HG03558 (cell line): Measurements from ENCODE around the gene MTUS2.
"Not testable (repeated sequence)": the region's sequence is repeated elsewhere in the genome, so short reads cannot be mapped to it uniquely, and the experiment has no call there.

Source experiments
- ATAC-seq: cut with Tn5 transposase; IDR thresholded peaks from one replicate; pipeline ENCODE4 v1.9.1; 2021; ENCODE audit warnings: moderate number of reproducible peaks; ENCODE audit not compliant: unreplicated experiment; ENCODE audit errors: extremely low read depth

The MTUS2 gene

DNA sequence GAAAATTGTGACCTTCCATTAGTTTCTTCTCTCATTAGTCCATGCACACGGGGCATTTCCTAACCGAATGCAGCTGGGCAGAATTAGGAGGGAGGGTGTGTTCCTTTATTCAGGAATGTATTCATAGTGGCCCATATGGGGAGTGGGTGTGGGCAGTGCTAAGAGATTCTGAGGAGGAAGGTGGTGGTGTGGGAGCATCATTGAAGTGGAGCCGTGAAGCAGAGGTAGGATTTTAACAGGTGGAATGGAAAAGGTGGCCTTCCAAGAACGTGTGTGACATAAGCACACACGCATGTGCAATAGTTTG is 134.2 kb downstream of the MTUS2 start:
- ATAC-seq: no peak

DNA sequence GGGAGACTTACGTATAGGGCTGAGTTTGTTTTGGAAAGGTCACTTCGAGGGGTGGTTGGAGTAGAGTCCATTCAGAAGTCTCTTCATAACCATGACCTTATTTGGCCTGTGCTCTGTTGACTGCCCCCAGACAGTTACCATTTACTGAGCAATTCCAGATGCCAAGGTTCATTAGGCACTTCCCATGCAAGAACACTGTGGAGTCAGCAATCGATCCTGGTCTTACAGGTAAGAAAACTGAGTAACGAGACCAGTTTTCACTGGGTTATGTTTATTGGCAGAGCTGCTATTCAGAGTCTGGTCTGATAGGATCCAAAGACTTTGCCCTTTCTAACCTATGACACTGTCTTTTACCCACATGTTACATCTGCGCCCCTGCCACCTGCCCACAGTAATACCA is 134.7 kb downstream of the MTUS2 start:
- no peak for ATAC-seq

DNA sequence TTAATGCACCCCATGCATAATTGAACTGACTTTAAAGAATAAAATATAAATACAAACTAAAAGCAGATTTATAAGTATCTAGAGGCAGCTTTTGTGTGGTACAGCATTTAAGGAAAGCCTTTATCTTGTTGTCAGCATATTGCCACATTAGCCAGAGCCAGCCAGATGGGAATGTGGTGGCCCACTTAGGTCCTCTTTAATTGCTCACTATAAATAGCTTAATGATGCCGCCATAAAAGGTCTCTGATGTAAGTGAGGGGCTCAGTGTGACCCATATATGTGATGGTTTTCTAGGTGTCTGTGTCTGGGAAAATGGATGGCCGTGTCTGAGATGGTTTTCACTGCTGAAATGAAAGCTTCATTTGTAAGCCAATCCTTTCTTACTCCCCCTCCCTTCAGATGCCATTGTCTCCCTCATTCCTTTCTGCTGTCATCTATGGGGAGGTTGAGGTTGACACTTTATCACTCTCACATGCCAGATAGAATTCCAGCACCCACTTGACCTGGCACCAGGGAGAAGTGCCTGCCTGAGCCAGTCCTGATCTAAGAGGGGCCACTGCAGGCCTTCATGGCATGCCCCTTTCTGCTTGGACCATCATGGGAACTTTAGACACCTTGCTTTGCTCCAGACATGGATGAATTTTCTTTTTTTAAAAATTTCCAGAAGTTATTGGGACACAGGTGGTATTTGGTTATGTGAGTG is 135.3 kb downstream of the MTUS2 start:
- ATAC-seq: no peak

DNA sequence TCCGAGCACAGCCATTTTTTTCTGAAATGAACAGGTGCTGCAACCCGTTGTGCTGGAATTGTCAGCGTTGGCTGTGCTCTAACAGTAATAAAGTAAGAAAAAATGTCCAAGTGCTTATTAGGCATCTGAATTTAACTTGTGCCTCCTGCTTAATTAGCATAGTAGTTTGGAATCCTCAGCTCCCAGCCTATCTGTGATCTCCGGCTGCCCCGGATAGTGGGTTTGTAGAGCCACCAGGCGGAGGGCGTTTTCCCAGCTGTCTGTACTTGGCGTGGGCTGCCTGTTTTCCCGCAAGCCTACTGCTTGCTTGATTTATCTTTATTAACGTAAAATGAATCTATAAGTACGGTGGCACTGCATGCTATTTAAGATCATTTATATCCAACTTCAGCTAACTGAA is 137.9 kb downstream of the MTUS2 start:
- ATAC-seq: no peak

DNA sequence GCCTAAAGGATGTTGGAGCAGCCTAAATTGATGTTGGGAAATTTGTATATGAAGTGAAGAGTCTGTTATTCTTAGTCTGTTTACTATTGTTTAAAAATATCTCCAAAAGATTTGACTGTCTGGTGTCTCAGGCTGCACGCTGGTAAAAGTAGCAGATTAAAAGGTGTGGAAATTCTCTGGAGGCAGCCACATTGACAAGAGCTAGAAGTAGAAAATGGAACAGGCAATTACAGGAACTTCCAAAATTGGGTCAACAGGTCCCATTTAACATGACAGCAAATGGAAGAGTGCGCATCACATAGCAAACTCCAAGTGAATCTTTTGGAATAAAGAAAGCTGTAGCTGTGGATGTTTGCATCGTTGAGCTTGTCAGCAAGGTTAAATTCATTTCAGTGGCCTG is 138.3 kb downstream of the MTUS2 start:
- no peak for ATAC-seq

DNA sequence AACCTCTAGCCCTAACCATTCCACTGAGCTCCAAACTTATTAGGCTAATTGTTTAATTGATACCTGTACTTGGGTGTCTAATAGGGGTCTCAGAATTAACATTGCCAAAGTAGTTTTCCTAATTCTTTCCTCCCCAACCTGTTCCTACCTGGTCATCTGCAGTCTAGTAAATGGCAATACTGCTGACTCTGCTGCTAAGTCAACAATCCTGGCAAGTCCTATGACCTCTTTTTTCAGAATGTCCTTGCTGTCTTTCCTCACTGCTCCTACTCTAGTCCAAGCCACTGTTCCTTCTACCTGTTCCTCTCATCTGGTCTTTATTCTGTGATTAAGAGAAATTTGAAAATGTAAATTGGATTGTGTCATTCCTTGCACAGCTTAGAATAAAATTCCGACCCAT is 143.9 kb downstream of the MTUS2 start:
- no peak for ATAC-seq

DNA sequence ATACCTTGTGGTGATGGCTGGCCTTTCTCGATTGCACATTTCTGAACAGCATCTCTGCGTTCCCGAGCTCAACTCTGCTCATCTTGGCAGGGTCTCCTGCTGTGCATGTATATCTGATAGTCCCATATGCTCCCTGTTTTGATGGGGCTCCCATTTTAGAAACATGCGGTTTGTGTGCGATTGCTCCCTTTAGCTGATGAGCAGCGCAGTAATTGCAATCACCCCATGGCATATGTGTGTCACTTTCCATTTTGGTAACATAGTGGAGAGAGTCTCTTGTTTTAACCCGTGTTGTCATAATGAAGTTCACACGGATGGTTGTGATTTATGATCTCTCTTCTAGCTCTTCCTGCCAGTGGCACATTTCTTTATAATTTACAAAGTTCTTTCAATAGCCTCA is 144.7 kb downstream of the MTUS2 start:
- ATAC-seq: no peak

DNA sequence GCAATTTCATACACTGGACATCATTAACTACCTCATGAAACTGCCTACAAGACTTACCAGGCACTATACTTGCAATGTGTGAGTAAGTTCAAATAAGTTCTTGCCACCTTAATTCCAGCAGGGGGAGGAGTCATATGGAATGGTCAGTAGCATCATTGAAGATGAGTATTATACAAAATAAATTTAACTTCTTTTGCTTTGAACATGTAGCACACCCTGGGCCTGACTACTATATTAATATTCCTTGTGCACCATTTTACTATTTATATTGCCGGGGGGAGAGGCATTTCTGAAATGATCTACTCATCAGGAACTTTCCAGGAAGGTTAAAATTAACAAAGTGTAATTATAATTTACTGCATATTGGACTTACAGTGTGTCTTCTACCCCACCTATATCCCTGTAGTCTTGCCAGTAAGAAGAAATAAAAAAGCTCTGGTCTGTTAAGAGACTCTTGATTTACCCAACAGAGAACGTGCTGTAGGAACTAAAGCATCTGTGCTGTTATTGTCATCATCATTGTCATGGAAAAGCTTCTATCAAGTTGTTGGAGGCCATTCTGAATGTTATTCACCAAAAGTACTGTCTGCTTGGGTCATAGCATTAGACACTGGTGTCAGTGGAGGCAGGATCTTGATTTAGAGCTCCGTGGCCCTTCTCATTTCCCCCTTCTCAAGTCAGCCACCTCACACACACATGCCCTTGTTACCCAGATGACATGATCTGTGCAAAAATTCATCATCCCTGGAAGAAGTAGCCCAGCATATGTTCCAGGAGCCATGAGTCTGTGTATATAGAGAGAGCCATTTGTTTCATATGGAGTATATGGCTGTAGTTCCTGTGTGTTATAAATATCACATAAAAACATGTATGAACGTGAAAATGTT is 147.1 kb downstream of the MTUS2 start:
- ATAC-seq: no peak

DNA sequence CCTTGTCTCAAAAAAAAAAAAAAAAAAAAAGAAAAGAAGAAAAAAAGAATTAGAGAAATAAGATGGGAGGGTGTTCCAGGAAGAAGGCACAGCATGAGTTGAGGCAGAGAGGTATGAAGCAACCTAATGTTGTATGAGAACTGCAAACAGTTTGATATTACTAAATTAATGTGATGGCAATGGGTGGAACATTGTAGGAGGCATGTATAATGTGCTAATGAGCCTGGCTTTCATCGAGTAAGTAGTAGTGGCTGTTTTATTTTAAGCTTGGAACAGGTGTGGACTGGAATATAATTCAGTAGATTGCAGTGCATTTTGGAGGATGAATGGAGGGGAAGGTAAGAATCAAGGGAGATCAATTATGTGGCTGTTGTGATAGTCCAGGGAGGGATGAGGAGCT is 156.1 kb downstream of the MTUS2 start:
- ATAC-seq: no peak

DNA sequence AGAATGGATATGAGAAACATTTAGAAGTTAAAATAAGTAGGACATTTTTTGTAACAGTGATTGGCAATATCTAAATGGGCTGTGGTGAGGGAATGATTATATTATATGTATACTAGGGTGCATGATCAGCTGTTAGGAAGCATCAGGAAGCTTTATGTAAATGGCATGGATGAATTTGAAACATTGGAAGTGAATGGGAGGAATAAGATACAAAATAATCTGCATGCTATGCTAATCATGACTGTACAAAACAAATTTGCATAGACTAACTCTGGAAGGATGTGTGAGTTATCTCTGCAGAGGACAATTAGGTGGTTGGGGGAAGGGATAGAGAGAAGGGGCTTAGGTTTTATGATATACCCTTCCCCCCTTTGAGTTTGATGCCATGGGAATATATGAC is 156.5 kb downstream of the MTUS2 start:
- ATAC-seq: no peak

DNA sequence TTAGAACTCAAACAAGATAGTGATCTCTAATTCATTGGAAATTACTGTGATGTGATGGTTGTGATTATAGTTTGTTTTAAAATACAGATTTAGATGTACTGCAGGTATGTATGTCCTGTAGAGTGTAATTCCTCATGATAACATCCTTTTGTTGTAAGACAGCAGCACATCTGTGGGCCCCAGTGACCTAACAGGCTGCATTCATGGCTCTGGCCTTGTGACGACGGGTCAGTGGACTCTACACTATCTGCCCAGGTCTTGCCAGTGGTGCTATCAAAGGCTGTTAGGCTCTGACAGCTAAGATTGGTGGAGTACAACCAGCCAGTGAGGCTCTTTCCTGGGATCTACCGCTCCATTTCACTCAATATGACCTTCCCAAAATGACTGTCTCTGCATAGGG is 158.4 kb downstream of the MTUS2 start:
- no peak for ATAC-seq

DNA sequence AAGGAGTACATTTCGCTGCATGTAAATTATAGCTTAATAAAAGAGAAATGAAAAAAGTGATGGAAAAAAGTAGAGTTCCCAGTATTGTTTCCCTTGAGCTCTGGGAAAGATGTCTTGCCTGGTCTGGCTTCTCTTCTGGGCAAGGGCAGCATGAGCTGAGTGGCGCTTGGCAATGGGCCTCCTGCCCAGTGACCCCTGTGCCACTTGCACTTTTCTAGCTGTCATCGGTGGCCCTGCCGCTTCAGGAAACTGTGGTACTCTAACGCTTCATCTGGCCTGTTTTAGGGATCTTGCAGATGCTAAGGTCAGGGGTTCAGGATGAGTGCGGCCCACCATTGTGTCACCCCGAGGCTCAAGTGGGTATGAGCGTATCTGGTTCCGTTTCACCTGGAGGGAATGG is 161.4 kb downstream of the MTUS2 start:
- no peak for ATAC-seq

DNA sequence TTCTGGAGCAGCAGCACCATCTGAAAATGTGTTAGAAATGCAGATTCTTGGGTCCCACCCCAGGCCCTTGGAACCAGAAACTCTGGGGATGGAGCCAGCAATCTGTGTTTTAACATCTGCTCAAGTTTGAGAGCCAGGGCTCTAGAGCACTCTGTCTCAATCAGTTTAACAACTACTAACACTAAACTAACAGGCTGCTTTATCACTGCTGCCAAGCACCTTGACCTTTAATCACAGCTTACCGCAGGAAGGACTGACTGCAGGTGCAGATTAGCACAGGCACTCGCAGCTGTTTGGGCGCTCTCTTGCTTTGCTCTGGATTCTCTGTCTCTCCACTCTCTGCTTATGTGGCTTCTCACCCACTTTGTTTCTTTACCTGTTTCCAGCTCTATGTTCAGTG is 163.5 kb downstream of the MTUS2 start:
- ATAC-seq: no peak

DNA sequence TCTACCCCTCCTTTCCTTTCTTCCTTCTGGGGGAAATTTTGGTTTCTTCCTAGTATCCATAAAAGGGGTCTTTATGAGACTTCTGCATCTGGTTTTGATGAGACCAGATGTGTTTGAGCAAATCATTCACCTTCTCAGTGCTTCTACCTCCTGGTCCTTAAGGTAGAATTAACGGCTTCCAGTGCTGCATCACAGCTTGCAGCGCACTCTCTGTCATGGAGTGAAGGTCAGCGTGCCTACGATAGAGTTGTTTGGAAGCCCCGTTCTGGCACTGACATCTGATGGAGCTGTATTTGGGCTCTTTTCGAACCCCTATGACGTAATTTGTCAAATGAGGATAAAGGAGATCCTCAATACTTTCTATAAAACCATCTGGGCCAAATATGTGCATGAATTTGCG is 164.2 kb downstream of the MTUS2 start:
- ATAC-seq: no peak

DNA sequence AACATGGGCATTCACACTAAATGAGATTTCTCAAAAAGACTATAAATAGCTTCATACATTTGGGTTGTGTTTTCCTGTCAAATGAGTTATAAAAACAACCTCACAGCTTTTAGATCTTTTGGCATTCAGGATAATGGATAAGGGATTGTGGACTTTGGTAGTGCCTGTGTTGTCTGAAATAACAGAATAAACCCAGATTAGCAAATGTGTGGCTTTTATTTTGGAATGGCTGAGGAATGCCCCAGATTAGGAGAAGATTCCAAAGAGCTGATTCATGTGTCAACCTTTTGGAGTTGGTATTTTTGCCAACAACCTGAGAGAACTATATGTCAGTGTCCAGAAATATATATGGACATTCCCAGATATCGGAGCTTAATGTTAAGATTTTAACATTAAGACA is 164.7 kb downstream of the MTUS2 start:
- ATAC-seq: no peak

DNA sequence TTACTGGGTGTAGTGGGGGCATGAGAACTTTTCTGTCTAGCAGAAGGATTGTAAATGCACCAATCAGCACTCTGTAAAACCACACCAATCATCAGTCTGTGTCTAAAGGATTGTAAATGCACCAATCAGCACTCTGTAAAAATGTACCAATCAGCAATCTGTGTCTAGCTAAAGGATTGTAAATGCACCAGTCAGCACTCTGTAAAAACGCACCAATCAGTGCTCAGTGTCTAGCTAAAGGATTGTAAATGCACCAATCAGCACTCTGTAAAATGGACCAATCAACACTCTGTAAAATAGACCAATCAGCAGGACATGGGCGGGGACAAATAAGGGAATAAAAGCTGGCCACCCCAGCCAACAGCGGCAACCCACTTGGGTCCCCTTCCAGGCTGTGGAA is 170.2 kb downstream of the MTUS2 start:
- not testable (repeated sequence) for ATAC-seq

DNA sequence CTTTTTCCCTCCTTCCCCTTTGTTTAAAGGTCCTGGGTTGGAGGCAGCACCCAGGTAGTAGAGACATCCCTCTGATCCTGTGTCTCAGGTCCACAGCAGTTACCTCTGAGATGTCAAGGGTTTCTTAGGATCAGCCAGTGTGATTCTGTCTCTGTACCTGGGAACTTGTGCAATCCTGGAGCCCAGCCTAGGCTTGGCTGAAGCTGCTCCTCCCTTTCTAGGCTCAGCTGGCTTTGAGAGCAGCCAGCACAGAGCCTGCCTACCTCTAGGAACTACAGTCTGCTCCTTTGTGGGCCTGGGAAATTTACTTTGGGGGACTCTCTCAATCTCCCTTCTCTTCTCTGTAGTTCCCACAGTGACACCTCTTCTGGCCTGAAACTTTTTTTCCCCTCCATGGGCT is 171.6 kb downstream of the MTUS2 start:
- no peak for ATAC-seq

DNA sequence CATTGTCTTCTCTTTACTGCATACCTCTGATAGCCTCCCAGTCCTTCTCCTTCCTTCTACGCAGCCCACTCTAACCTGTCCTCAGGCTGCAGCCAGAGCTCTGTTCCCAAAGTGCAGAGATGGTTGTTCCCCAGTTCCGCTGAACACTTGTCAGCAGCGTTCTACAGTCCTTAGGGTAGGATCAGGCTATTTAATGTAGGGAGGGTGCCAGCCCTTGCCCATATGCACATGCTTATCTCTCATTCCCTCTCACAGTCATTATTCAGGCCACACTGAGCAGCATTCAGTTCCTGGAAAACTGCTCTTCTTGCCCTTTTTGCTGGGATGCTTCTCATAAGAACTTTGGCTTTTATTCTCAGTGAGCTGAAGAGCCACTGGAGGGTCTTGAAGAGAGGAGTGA is 180.7 kb downstream of the MTUS2 start:
- no peak for ATAC-seq

DNA sequence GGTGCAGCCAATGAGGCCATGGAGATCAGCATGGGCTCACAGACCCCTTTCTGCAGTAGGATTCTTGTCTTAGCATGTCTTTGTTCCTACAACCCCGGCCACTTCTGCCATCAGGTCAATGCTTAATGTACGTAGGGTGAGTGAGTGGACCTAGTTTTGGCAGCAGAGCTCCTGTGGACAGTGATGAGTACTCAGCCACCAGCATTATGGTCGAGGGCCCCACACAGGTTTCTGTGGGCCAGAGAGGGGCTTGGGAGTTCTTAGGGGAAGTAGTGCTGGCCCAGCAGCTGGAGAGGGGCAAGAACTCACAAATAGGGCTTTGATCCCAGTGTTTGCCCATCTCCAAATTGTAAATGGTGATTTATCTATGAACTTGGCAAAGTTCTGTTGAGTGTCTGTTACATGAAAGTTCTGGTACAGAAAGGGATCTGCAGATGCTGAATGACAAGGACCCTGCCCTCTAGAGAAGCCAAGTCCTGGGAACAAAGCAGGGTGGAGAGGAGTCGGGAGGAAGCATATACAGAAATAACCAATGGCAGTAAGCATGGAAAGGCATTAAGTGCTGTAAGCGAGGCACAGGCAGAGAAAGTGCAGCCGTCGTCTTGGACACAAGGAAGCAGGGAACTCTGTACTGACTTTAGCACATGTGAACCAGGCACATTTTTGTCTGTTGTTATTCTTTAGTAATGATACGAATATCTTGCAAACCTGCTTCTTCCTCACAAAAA is 185.1 kb downstream of the MTUS2 start:
- no peak for ATAC-seq

DNA sequence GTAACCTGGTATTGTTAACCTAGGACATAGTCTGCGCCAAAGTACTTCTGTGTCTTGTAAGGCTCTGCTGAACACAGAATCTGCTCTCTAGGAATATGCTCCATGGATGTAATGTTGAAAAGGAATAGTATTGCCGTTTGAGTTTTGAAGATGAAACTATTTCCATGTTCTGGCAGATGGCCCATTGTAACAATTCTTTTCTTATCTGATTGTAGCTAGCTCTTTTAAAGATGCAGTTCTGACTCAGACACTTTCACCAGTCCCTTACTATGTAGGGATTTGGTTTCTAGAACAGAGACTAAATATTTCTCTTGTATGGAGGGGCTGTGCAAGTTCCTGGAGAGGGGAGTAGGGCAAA is 185.6 kb downstream of the MTUS2 start:
- no peak for ATAC-seq

DNA sequence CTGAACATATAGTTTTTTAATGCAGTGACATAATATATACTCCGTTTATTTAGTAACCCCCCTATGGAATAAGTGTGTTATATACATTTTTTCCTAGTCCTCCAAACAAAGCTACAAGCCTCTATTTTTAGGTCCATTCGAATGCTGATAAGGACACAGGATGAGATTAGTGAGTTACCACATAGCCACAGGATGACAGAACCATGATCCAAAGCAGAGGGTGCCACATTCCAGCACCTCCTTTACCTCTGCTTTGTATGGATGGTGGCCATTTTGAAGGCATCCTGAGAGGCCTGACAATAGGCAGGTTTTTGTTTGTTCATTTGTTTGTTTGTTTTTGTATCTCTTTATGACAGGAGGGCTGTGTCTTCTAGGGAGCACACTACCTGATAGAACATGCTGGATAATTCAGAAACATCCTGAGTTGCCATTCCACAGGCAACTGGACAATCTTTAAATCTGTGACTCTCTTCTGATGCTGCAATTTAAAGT is 186.3 kb downstream of the MTUS2 start:
- ATAC-seq: no peak
